BE2C (cell line): ENCODE data around the gene PLA2G12A.

Experiments used
- DNase-seq: peaks from one replicate; pipeline ENCODE4 v3.0.0-alpha.2; 2020
- H3K27me3 ChIP-seq: fragments of 250-450 bp; sonication (Bioruptor Pico); 2 replicates; pipeline ENCODE4 v1.5.1; 2020; ENCODE audit warnings: mild to moderate bottlenecking
- H3K36me3 ChIP-seq: fragments of 250-450 bp; sonication (Bioruptor Pico); 2 replicates; pipeline ENCODE4 v1.5.1; 2020; ENCODE audit warnings: mild to moderate bottlenecking
- H3K4me1 ChIP-seq: fragments of 250-450 bp; sonication (Bioruptor Pico); 2 replicates; pipeline ENCODE4 v1.5.1; 2020
- H3K4me3 ChIP-seq: 2 replicates; pipeline ENCODE4 v1.5.1; 2011; ENCODE audit warnings: low read depth, low read length
- H3K9me3 ChIP-seq: fragments of 250-450 bp; sonication (Bioruptor Pico); 2 replicates; pipeline ENCODE4 v1.5.1; 2020
- TF ChIP-seq, protein P1 (sequence below): IDR thresholded peaks from 2 replicates; pipeline ENCODE4 v1.5.1; 2012; ENCODE audit warnings: mild to moderate bottlenecking, low read depth, low read length

PLA2G12A gene

DNA sequence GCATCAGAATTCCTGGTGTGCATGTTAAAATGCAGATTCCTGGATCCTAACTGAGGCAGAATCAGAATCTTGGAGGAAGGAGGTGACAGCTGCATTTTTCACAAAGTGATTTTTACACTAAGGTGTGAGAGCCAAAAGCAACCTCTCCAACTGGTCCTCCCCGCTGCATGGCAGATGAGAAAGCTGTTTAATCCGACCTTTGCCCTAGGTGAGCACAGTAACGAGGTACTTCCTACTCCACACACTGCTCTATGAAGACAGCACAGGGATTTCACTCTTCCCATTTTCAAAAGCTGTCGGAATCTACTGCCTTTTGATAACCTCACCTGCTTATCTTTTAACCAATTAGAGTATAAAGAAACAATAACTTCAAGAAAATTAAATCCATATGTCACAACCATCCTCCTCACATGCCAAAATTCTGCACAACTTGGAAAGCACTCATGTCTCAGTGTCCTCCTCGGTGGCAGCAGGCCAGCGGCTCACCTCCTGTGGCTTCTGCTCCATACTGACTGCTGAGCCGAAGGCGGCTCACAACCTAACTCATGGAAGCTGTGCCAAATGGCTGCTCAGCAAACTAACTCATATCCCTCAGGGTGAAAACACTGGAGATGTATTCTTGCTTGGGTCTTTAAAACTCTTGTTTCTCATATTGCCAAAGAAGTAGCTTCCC, 30.2 kb downstream of the PLA2G12A start:
- H3K4me1 ChIP-seq: no peaks in the 10 kb centered on the region; the same call in 1 of the 2 replicates
- TF ChIP-seq, protein P1, sequence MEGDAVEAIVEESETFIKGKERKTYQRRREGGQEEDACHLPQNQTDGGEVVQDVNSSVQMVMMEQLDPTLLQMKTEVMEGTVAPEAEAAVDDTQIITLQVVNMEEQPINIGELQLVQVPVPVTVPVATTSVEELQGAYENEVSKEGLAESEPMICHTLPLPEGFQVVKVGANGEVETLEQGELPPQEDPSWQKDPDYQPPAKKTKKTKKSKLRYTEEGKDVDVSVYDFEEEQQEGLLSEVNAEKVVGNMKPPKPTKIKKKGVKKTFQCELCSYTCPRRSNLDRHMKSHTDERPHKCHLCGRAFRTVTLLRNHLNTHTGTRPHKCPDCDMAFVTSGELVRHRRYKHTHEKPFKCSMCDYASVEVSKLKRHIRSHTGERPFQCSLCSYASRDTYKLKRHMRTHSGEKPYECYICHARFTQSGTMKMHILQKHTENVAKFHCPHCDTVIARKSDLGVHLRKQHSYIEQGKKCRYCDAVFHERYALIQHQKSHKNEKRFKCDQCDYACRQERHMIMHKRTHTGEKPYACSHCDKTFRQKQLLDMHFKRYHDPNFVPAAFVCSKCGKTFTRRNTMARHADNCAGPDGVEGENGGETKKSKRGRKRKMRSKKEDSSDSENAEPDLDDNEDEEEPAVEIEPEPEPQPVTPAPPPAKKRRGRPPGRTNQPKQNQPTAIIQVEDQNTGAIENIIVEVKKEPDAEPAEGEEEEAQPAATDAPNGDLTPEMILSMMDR: no peak
- no peaks in the 10 kb centered on the region for H3K9me3 ChIP-seq
- H3K27me3 ChIP-seq: peaks cover 3% of the 10 kb centered on the region
- H3K36me3 ChIP-seq: no peaks in the 10 kb centered on the region
- H3K4me3 ChIP-seq: no peak overlapping the region
- DNase-seq: no peak

DNA sequence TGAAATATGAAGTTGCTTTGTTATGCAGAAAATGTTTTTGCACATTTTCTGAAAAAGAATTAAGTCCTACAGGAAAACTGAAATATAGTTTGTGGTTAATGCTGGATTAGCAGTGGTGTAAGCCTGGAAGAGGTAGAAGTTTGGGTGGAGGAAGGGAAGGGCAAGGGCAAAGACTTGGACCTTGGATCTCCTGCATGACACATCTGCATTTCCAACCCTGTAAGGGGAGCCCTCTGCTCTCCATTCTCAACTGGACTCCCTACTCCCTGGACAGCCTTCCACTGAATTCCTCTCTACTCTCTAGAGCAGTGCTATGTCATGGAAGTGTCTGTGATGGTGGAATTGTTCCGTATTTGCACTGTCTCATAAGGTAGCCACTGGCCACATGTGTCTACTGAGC, 31.2 kb downstream of the PLA2G12A start:
- Histone ChIP-seq H3K4me1 (no peaks in the 10 kb centered on the region), H3K4me3 (no peak overlapping the region), H3K9me3 (no peaks in the 10 kb centered on the region), H3K27me3 (peaks cover 3% of the 10 kb centered on the region; the same call in 1 of the 2 replicates), H3K36me3 (no peaks in the 10 kb centered on the region)
- no peak for DNase-seq
- TF ChIP-seq, protein P1: no peak

DNA sequence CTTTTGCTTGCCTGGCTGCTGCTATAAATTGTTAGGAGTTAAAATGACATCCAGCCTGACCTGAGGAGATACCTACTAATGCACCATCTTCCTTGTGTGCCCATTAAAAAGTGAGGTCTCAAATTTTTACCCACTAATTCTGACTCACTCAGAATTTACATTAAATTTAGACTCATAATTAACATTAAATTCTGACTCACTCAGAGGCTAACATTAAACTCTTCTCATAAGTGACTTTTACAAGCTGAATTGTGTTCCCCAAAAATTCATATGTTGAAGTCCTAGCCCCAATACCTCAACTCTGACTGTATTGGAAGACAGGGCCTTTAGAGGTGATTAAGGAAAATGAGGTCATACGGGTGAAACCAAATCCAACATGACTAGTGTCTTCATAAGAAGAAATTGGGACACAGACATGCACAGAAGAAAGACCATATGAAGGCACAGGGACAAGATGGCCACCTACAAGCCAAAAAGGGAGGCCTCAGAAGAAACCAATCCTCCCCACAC, 38.4 kb downstream of the PLA2G12A start:
- no peaks in the 10 kb centered on the region for H3K36me3 ChIP-seq
- 0 out of 2 replicates have a peak, but pooled peaks cover 4% of the 10 kb centered on the region for H3K27me3 ChIP-seq
- no peak for DNase-seq
- no peak overlapping the region for H3K4me3 ChIP-seq
- no peaks in the 10 kb centered on the region for H3K4me1 ChIP-seq
- no peaks in the 10 kb centered on the region for H3K9me3 ChIP-seq
- TF ChIP-seq, protein P1: no peak

DNA sequence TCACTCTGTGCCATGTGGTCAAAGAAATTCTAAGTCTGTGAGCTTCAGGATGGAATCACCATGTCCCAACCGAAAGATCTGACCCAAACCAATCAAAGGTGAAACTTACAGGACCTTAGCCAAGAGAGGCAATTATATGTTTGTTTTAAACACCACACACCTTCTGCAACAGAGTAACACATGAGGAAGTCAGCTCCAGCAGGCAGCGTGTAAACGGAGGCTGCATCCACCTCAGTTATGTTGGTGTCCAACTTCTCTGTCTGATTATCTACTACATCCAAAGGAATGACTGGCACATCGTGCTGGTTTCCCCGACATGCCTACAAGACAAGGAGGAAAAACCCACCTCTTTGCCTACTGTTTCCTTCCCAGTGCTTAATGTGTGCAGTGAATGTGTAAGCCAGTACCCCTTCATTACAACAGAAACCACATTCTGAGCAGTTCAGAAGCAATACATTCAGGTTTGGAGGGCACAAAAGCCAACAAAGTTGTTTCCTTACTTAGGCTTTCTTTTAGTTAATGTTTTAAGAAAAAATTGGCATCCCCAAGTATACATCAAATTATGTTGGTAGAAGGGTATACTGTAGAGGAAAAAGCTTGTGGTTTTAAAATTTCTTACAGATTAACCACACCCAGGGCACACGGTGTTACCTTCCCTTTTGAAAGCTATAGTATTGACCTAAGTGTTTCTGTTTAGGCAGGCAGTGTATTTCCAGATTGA, 39.0 kb downstream of the PLA2G12A start:
- Histone ChIP-seq H3K4me1 (no peaks in the 10 kb centered on the region), H3K36me3 (no peaks in the 10 kb centered on the region), H3K27me3 (0 out of 2 replicates have a peak, but pooled peaks cover 4% of the 10 kb centered on the region), H3K4me3 (no peak overlapping the region), H3K9me3 (no peaks in the 10 kb centered on the region)
- DNase-seq: no peak
- TF ChIP-seq, protein P1: no peak

GRCh38 chr4:109684727-109685126, 45.1 kb downstream of the PLA2G12A start:
- DNase-seq: no peak
- TF ChIP-seq, protein P1: no peak
- H3K4me1 ChIP-seq: no peaks in the 10 kb centered on the region

More at GRCh38 chr4:109684727-109685126, 45.1 kb downstream of the PLA2G12A start:
- no peak overlapping the region for H3K4me3 ChIP-seq
- no peaks in the 10 kb centered on the region for H3K9me3 ChIP-seq
- H3K27me3 ChIP-seq: no peaks in the 10 kb centered on the region
- H3K36me3 ChIP-seq: no peaks in the 10 kb centered on the region
